Mononuclear cell (primary cell): ENCODE data around the gene CHD8. TPM values are rescaled to one million over a fixed set of nuclear protein-coding genes. Genes with fewer than 3 reads are reported as not detected.

Source experiments
- H3K27me3 ChIP-seq: 2 replicates; pipeline ENCODE4 v1.6.0; 2011; ENCODE audit warnings: low read length, control low read depth; ENCODE audit not compliant: insufficient read depth
- H3K4me1 ChIP-seq: 2 replicates; pipeline ENCODE4 v1.5.1; 2011; ENCODE audit warnings: mild to moderate bottlenecking, low read length, control low read depth; ENCODE audit not compliant: insufficient read depth
- H3K4me3 ChIP-seq: 2 replicates; pipeline ENCODE4 v1.5.1; 2011; ENCODE audit warnings: mild to moderate bottlenecking, low read length, moderate library complexity
- H3K9me3 ChIP-seq: 2 replicates; pipeline ENCODE4 v1.5.1; 2011; ENCODE audit warnings: low read depth, mild to moderate bottlenecking, control low read depth, low read length
- total RNA-seq: library from RNA; depleted of rRNA; stranded (reverse); fragments of >200 nt; gene quantifications from one replicate; pipeline ENCODE4 v1.2.3, GENCODE V29; 2012

Gene CHD8
- total RNA-seq = 99.9 TPM

GRCh38 chr14:21455912-21456667 is at the start of gene CHD8:
CHD8 (minus strand) TSS chr14:21456123; CDS start chr14:21431643, 24,480 bp downstream.
- H3K4me1 ChIP-seq = peaks cover 30% of the 10 kb centered on the region
- no peaks in the 10 kb centered on the region for H3K9me3 ChIP-seq
- H3K27me3 ChIP-seq = no peaks in the 10 kb centered on the region
- peak within 1 kb of the TSS; percentile 56 for H3K4me3 ChIP-seq

GRCh38 chr14:21505012-21505553 is 49.2 kb upstream of the CHD8 start:
- Histone ChIP-seq H3K9me3 (no peaks in the 10 kb centered on the region), H3K4me1 (peaks cover 16% of the 10 kb centered on the region), H3K4me3 (no peak overlapping the region)

GRCh38 chr14:21503376-21503775 is 47.5 kb upstream of the CHD8 start:
- no peaks in the 10 kb centered on the region for H3K9me3 ChIP-seq
- no peaks in the 10 kb centered on the region for H3K27me3 ChIP-seq
- H3K4me3 ChIP-seq = no peak overlapping the region
- peaks cover 4% of the 10 kb centered on the region for H3K4me1 ChIP-seq

More at GRCh38 chr14:21505012-21505553, 49.2 kb upstream of the CHD8 start:
- no peaks in the 10 kb centered on the region for H3K27me3 ChIP-seq

DNA sequence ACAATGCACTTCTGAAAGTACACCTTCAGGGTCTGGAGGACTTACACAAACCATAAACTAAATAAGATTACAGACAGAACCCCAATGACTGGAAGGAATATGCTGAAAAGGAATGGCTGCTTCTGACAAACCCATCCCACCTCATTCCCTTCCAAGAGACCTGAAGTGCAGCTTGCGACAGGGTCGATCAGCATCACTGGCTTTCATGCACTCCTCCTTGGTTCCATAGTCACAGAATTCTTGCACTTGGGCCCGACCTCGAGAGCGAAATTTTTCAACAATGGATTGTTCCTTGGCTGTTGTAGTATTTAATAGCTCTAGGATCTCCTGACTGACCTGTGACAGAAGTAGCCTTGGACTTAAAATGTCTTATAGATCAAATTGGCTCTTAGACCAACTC is 45.6 kb upstream of the CHD8 start:
- no peak overlapping the region for H3K4me3 ChIP-seq
- no peaks in the 10 kb centered on the region for H3K4me1 ChIP-seq
- no peaks in the 10 kb centered on the region for H3K27me3 ChIP-seq
- no peaks in the 10 kb centered on the region for H3K9me3 ChIP-seq

DNA sequence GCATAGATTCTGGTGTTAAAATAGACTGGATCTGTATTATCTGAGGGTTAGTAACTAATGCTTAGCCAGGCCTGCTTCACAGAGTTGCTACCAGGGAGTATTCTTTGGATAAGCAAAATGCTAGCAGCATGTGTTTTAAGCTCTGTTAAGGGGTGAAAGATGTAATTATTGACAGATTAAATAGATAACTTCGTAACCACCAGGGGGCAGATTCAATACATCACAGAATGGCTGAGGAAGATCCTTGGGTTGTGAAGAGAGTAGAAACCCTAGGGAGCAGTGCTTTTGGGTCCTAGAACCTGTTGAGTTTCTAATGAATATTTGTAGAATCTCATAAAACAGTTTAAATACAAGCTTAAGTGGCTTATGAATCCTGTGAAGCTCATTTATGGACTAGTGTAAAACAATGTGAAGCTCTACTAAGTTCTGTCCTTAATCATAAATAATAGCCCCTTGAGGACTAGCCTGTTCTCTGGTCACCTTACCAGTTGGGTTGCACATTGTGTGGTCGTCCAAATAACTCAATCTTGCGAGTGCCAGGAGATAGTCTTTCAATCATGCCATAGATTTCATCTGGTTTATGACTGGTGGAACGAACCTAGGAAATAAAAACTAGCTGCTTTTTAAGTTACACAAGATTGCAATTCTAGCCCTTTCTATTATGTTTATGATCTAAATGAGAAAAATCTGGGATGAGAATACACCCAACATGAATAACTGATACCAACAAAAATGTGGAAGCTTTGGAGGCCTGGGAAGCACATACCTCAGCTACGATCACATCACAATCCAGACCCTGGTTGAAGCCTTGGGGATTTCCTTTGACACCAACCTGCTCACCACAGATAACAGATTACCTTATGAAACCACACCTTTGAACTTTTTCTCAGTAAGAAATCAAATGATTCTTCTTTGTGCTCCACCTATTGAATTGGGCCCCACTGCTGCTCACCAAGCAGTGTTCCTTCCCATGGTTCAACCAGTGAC is 42.9 kb upstream of the CHD8 start:
- H3K27me3 ChIP-seq = no peaks in the 10 kb centered on the region
- H3K4me1 ChIP-seq = no peaks in the 10 kb centered on the region
- H3K4me3 ChIP-seq = no peak overlapping the region
- no peaks in the 10 kb centered on the region for H3K9me3 ChIP-seq

- Histone ChIP-seq H3K4me3 (no peak overlapping the region), H3K27me3 (no peaks in the 10 kb centered on the region), H3K9me3 (no peaks in the 10 kb centered on the region), H3K4me1 (no peaks in the 10 kb centered on the region)
Measured at GRCh38 chr14:21496453-21496852, 40.5 kb upstream of the CHD8 start.

DNA sequence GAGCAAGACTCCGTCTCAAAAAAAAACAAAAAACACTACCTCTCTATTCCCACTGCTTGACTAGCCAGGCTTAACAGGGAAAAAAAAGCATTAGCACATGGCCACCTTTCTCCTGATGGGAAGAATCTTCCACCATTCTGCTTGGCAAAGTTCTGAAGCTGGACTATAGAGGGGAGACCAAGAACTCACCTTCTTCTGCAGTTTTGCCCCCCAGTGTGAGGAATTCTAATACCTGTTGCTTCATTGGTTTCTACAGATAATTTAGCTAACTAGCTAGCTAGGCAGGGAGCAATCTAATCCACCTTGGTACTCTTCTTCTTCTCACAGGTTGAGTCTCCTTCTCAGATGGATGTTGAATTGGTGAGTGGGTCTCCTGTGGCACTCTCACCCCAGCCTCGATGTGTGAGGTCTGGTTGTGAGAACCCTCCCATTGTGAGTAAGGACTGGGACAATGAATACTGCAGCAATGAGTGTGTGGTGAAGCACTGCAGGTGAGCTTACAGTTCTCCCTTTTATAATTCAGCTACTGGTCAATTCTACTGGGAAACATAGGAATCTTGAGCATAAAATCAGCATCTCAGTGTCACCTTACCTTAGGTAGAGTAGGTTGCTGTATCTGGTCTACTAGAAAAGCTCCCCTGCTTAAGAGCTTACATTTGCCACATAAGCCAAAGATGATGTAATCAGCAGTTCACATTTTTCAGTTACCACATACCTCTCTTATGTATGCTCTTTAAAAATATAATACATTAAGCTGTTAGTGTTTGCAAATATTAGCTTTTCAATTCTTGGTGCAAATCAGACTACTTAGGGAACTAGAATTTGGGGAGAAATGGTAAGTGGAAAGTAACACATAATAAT is 39.2 kb upstream of the CHD8 start:
- Histone ChIP-seq H3K4me3 (no peak overlapping the region), H3K27me3 (no peaks in the 10 kb centered on the region), H3K4me1 (no peaks in the 10 kb centered on the region)

GRCh38 chr14:21486640-21487087 is 30.7 kb upstream of the CHD8 start:
- Histone ChIP-seq H3K27me3 (no peaks in the 10 kb centered on the region), H3K9me3 (no peaks in the 10 kb centered on the region), H3K4me3 (no peak overlapping the region), H3K4me1 (no peaks in the 10 kb centered on the region)

More for the DNA sequence above, 39.2 kb upstream of the CHD8 start:
- no peaks in the 10 kb centered on the region for H3K9me3 ChIP-seq

DNA sequence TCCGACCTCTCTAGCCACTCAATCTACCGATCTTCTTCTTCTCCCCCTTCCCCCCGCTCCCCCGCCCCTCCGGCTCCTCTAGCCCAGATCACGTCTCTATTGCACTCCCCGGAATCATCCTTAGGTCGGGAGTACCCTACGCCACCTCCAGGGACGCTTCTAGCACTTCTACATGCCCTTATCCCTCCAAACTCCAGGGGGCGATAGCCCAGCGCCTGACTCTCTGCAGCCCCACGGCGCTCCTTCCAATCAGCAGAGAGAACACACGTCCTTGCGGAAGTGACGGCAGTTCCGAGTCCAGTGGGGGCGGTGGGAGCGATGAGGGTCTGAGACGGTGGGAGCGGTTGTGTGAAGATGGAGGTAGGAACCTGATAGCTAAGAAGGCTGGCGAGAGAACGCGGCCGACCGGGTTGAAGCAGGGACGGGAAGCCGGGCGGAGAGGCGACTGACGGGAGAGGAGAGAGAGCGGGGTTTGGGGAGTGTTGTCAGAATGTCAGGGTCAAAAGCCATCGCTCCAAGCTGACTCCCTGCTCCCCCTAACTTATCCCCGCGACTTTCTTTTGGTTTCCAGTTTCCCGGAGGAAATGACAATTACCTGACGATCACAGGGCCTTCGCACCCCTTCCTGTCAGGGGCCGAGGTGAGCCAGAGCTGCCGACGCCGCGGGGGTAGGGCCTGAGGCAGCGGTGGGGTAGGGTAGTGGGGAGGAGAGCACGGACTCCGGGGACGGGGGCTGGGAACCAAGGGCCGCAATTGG is 21.2 kb upstream of the CHD8 start, which contains the start of the genes RAB2B and TOX4:
RAB2B (minus strand) TSS at position 35 of the 757 bp plus-strand sequence. CDS start 87 bp downstream, outside the sequence.
TOX4 (plus strand) TSS at position 271 of the 757 bp plus-strand sequence; CDS start at position 355, 84 bp downstream.
- H3K27me3 ChIP-seq = no peaks in the 10 kb centered on the region
- H3K4me1 ChIP-seq = peaks cover 13% of the 10 kb centered on the region
- H3K9me3 ChIP-seq = no peaks in the 10 kb centered on the region

DNA sequence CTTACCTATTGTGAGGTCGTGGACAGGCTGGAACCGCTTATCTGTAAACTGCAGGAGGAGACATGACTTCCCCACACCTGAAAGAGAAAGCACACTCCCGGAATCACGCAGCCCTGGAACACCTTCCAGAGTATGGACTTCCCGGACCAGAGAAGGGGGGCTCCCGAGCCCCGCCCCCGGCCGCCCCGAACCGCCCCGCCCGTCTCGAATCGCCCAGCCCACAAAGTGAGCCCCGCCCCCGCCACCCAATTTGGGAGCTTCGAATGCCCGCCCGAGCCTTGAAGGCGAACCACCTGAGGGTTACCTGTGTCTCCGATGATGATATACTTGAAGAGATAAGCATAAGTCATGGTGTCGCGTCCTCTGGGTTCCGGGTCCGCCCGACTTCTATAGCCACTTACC is 20.6 kb upstream of the CHD8 start:
- no peaks in the 10 kb centered on the region for H3K27me3 ChIP-seq
- no peaks in the 10 kb centered on the region for H3K9me3 ChIP-seq
- peak overlapping the region; percentile 94 for H3K4me3 ChIP-seq
- peaks cover 13% of the 10 kb centered on the region for H3K4me1 ChIP-seq

More for the DNA sequence above, 21.2 kb upstream of the CHD8 start, which contains the start of the genes RAB2B and TOX4:
- H3K4me3 ChIP-seq = peak within 1 kb of the TSS; percentile 94

DNA sequence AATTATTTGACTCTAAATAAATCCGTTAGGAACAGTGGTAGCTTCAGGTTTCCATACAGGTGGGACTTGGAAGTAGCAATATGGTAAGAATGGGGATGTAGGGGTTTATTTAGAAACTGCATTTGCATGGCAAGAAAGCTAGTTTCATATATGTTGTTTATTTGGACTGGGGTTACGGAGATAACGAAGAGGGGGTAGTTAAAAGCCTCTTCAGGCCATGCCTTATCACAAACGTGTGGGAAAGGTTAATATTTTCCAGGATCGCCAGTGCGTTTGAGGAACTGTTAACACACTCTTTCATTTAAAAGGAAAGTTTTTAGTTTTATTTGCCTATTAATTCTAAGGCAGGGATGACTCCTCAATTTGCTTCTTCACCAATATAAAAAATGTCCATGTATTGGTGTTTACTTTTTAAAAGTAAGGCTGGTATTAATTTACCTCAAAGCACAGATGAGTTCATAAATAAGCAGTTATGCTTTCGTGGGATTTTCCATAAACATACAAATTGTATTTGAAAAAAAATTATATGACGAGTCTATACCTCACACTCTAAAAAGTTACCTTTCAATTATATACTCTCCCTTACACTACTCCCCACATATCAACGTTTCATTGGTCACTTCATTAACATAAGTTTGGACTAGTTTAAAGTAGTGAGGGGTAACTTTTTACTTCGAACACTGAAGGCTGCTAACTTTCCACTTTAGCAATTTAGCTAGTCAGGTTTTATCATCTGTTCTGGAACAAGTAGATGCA is 20.0 kb upstream of the CHD8 start:
- peak overlapping the region; percentile 94 for H3K4me3 ChIP-seq
- no peaks in the 10 kb centered on the region for H3K27me3 ChIP-seq
- H3K4me1 ChIP-seq = peaks cover 13% of the 10 kb centered on the region
- no peaks in the 10 kb centered on the region for H3K9me3 ChIP-seq

- no peaks in the 10 kb centered on the region for H3K4me1 ChIP-seq
- H3K9me3 ChIP-seq = no peaks in the 10 kb centered on the region
- no peaks in the 10 kb centered on the region for H3K27me3 ChIP-seq
- no peak overlapping the region for H3K4me3 ChIP-seq
Measured at GRCh38 chr14:21467616-21468015, 11.7 kb upstream of the CHD8 start.

- Histone ChIP-seq H3K9me3 (no peaks in the 10 kb centered on the region), H3K4me3 (peak overlapping the region; percentile 56), H3K4me1 (peaks cover 30% of the 10 kb centered on the region), H3K27me3 (no peaks in the 10 kb centered on the region)
Measured at GRCh38 chr14:21455592-21455911, 371 bp downstream of the CHD8 start.
